Kidney tubule cell (primary cell): ENCODE data around the gene PLA2G4B.

Experiments used
- DNase-seq: peaks from one replicate; pipeline ENCODE4 v3.0.0-alpha.2; 2018; ENCODE audit warnings: low spot score

The PLA2G4B gene

DNA sequence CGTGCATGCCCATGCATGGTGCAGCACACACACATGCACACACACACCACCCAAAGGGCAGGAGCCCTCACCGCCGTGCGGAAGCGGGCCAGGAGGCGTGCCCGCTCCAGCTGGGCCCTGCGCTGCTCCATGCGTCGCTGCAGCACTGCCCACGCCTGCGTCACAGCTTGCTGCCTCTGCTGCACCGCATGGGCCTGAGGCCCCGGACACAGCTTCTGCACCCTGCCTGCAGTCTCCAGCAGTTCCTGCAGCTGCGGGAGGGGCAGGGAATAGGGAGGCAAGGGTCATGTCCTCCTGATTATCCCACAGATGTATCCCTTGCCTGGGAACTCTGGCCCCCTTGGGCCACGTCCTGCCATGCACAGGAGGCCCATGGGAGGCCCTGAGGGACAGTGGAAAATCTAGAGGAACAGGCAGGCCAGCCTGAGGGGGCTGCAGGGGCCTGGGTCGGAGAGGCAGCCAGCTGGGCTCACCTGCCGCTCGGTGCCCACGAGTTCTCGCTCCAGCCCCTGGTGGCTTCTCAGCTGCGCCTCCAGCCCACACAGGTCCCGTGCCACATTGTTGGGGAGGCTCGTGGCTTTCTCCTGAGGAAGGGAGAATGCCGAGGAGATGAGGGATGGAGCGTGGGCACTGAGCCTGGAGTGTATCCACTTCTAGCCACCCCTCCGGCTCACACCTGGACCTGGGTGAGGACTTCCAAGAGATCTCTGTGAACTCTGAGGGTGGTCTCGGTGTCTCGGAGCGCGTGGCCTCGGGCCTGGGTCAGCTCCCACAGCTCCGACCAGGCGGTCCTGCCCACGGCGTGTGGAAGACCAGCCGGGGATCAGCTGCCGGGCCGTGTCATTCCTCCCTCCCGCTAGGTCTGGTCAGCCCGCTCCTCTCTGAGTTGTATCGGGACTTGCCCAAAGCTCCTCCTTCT, 31.4 kb downstream of the PLA2G4B start:
- no peak for DNase-seq

DNA sequence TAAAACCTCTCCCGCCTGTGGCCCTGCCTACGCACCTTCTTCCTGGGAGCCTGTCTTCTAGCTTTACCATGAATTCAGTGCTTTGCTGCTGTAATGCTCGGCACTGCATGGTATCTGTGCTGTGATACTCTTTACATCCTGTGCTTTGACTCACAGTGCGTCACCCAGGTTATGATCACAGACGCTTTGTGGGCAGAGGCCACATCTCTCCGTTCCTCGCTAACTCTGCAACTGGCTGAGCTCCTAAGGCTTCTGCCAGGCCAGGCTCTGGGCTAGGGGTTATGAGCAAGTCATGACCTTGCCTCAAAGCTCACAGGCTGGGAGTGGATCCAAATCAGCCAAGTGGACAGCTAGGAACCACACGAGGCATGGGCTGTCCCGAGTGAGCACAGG, 32.0 kb downstream of the PLA2G4B start:
- peak; percentile 65 for DNase-seq

DNA sequence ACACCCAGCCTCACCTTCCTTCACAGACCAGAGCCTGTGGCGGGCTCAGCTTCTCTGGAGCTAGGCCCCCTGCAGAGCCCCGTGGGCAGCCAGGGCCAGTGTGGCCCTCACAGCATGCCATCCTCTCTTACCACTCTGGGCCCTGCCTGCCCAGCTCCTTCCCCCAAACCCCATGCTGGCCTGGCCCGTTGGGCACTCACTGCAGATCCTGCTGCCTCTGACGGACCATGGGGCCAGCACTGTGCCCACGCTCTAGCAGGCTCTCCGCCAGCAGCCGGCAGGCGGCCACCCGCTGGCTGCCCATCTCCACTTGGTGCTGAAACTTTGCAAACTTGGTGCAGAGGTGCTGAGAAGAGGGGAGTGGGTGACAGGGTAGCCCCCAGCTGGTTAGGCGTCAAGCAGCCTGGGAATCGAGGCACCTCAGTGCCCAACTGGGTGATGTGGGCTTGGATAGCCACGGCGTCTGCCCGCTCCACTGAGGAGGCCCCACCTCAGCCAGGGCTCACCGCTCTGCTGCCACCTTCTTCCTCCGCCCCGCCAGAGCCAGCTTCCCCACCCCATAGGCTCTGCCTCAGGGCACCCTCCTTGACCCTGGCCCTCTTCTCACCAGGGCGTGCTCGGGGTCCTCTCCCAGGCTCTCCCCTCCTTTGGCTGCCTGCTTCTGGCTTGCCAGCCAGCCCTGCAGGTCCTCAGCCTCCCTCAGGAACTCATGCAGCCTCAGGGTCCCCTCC, 32.7 kb downstream of the PLA2G4B start:
- no peak for DNase-seq

DNA sequence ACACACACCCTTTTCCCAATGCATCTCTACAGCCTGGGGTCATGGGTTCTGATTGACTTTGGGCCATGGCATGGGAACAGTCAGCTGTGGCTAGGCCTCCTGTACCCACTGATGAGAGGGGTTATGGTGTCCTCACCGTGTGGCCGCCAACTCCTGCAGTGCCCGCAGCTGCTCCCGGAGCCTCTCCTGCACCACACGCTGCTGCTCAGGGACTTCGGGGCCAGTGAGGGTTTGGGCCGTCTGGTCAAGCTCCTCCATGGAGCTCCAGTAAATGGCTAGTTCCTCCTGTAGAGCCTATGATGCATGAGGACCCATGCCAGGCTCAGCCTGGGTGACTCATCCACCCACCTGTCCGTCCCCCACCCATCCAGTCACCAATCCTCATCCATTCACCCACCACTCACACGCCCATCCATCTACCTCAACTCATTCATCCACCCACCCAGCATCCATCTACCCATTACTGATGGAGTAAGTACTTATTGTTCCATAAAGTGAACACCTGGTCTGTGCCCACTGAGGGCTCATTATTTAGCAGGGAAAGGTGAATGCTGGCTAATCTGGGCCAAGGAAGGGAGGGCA, 33.6 kb downstream of the PLA2G4B start:
- no peak for DNase-seq

DNA sequence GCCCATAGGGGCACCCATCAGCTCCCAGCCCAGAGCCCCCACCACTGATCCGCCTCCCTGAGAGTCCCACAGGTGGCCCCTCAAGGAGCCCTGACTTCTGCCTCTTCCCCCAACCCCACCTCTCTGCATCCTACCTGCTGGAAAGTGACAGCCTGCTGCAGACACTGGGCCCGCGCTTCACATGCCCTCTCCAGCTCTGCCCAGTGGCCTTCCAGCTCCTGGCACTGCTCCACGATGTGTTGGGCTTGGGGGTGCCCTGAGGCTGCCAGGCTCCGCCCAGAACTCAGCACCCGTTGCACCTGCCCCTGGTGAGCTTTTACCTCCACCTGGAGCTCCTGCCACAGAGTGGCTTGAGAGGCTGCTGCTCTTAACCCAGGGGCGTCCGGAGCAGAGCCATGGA, 35.1 kb downstream of the PLA2G4B start:
- DNase-seq: no peak

DNA sequence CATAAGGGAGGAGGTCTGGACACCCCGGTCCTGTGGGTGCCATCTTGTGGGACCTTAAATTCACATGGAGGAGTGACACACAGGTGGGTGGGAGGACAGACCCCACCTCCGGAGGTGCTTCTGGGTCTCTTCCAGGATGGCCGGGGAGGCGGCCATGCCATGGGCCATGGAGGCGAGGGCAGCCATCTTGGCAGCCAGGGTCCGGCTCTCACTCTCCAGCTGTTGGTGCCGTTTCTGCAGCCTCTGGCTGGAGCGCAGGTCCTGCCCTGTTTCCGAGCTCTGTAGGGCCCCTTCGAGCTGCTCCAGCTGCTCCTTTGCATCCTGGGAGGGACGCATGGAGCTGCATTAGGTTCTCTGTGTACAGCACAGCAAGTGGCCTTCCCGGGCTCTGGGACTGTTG, 36.1 kb downstream of the PLA2G4B start:
- no peak for DNase-seq

DNA sequence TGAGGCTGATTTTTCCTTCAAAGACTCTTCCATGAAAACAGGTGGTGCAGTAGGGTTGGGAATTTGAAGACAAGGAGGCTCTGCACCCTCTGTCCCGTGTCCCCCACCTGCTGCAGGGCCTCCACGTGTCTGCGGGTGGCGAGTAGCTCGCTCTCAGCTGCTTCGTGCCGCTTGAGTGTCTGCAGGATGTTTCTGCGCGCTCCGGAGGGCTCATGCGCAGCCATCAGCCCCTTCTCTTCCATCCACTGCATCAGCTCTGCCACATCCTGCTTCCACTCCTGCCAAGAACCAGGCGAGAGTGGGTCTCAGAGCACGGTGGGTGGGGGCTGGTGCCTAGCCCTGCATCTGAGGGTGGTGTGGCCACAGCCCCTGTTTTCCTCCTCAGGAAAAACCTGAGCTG, 37.4 kb downstream of the PLA2G4B start:
- no peak for DNase-seq

DNA sequence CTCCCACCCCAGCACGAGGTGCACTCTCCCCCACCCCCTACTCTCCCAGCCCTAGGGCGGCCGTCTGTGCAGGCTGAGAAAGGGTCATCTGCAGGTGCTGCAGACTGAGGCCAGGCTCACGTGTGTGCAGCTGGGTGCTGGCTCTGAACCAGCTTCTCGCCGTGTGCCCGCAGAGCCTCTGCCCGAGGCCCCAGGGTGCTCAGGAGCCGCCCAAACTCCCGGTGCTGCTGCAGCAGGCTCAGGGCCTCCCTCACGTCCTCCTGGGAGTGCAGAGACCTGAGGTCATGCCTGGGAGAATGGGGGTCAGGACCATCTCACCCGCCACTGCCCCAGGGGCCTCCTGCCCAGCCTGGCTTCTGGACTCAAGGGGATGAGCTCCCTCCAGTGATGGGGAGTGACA, 38.0 kb downstream of the PLA2G4B start:
- no peak for DNase-seq

DNA sequence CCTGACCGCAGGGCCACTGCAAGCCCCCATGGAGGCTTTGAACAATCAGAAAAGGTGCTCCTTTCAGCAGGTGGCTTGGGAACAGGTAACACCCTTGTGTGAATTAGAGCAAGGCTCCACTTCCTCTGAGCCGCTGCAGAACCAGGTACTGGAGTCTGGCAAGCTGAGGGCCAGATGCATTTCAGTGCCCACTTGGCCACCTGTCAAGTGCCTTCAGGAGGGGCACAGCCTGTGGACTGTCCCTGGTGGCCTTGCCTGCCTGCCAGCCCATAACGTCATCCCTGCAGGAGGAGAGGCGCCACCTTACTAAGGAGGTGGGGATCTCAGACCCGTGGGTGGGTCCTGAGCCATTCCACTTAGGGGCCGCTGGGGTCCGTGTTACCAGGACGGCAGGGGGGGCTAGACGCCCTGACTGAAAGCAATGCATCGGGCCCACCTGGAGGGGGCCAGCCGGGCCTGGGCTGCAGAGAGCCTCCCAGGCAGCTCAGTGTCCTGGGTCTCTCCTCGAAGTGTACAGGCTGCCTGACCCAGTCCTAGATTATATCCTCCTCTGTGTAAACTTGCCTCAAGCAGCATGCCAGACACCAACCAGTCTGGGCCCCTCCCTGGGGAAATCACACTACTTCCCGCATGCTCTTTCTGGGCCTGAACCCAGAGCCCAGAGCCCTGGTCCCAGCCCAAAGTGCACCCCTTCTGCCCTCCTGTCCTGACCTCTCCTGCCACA, 39.1 kb downstream of the PLA2G4B start:
- DNase-seq: no peak

DNA sequence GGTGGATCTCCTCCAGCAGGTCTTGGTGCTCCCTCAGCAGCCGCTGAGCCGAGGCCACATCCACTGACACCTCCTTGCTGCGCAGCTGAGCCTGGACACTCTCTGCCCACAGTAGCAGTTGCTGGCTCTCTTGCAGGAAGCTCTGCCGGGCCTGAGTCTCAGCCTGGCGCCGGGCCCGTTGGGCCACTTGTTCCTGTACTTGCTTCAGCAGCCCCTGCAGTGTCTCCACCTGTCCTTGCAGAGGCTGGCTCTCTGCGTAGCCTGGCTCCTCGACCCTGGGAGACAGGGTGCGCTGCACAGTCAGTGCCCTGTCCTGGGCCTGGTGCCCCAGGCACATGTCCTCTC, 39.7 kb downstream of the PLA2G4B start:
- no peak for DNase-seq

DNA sequence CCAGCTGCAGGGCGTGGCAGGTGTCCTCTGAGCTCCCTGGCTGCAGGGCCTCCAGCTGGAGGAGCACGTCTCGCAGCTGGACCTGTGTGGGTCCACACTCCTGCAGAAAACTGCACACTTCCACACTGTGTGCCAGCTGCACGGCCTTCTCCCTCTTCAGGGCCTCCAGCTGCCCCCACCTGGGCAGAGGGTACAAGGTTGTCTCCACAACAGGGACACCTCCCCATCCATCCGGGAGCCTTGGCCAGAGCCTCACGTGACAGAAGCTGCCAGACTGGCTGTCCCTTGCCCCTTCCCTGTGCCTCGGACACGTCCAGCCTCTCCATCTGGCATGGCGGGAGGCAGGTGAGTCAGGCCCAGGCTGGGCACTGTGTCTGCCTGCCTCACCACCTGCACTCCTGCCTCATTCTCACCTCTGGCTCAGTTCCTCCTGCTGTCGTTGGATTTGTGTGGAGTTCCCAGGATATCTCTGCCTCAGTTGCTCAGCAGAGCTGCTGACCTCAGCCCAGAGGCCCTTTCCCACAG, 40.7 kb downstream of the PLA2G4B start:
- no peak for DNase-seq

DNA sequence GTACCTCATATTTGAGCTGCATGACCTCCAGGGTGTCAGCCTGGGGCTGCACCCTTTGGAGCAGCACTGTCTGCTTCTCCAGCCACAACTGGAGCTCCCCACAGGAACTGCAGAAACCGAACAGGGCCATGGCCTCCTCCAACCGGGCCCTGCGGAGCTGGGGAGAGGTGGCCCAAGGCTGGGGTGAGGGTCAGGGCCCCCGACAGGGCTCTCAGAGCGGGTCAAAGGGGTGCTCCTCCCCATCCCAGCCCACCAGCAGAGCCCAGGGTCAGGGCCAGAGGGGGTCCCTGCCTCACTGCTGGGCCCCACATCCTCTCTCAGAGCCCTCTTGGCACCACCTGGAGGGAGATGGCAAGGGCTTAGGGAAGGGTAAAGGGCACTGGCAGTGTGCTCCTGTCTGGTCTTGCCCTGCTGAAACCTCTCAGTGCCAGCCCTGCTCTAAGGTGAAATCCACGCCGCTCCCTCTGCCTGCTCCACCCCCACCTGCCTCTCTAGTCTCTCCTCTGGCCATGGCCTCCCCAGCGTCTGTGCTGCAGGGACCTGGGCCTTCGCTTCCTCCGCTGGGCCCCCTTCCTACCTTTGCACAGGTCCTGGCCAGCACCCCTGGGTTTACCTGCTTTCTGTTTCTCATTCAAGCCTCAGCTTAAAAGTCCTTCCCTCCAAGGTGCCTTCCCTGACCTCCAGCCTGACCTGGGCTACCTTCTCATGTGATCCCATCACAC, 41.7 kb downstream of the PLA2G4B start:
- DNase-seq: no peak

DNA sequence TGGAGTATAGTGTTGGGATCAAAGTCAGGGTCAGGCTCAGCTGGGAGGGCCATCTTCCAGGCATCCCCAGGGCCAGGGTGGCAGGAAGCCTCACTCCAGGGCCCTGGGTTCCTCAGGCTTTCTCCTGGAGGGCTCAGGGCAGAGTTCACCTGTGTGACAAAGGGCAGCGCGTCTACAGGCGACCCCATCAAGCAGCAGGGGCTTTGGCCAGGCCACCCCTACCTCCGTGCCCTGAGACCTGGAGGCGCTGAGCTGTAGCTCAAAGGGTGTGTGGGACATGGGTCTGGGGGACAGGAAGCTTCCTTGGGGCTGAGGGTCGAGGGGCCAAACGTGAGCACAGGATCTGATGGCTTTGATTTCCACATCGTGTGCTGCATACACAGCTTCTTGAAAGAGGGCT, 42.4 kb downstream of the PLA2G4B start:
- no peak for DNase-seq

DNA sequence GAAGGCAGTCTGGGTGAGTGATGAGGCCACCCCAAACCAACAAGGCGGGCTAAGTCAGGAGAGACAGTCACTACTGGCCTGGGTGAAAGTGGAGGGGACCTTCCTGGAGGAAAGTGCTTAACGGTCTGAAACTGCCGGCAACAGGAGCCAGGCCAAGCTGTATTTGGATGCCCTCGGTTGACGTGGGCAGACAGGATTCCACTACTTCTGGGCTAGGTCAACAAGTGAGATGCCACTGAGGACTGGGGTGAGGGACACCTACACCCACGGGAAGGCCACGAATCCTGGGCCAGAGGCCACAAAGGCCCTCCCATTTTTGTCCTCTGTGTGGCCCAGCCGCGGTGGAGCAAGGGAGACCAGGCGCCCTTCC, 42.9 kb downstream of the PLA2G4B start:
- DNase-seq: no peak

DNA sequence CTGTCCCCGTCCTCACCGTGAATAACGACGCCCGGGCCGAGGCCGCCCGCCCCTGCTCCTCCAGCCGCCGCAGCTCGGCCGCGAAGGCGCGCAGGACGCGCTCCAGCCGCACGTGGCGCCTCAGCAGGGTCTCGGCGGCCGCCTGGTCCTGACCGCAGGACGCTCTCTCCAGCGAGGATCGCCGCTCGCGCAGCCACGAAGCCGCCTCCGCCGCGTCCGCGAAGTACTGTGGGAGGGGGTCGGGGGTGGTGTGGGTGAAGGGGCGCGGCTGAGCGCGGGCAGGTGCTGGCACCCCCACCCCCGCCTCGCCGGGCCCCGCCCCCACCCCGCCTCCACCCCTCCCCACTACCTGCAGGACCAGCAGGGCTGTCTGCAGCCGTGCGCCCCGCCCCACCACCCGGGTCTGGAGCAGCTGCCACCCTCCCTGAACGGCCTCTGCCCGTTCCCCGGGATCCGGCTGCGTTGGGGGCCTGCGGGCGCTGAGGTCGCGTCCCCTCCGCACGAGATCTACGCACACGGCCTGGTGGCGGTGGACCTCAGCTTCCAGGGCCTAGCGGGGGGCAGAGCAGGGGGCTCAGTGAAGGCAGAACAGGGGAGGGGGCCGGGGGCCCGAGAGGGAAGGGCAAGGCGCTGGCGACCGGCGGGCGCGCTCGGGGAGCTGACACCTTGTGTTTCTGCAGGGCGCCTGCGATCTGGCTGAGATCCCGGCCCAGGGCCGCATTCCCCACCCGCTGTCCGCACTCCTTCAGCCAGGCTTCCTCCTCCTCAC, 43.5 kb downstream of the PLA2G4B start:
- DNase-seq: peak; percentile 14

DNA sequence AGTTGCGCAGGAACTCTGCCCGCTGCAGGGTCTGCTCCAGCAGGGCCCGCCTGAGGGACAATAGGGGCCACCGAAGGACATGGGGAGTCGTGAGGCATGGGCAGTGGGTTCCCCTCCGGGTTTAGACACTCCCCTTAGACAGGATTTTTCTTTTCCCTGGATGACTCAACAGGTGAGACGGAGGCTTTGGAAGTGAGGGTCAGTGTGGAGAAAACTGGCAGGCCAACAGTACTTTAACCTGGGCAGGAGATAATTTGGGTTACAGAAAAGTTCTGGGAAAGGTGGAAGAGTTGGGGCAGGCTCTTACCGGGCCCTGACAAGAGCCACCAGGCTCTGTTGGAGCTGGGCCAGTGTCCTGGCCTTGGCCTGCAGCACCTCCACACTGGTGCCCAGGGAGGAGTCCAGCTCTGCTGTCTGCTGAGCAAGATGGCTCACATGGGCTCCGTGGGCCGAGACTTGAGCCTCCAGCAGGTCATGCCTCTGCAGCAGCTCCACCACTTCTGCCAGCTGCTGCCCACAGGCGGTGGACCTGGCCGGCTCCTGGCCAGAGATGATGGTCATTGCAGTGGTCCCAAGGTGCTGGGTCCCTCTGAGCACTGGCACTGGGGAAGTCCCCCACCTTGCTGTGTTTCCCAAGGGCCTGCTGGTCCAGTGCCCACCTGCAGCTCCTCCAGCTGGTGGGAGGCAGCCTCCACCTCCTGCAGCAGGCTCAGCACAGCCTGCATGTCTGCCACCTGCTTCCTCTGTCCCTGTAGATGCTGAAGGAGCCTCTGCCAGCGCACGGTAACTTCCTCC, 44.2 kb downstream of the PLA2G4B start:
- peak; percentile 25 for DNase-seq

DNA sequence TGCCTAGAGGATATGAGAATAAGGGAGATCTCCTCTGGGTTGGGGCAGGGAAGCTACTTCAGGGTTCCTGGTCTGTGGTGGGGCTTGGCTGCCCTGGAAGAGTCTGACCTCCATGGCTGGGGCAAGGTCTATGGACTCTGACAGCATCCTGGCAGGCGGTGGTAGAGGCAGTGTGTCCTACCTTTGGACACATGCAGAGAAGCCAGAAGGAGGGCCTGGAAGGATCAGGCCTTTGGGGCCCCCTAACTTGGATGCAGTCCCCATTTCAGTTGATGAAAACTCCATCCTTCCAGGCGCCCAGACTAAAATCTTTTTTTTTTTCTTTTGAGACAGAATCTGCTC, 44.8 kb downstream of the PLA2G4B start:
- DNase-seq: no peak

DNA sequence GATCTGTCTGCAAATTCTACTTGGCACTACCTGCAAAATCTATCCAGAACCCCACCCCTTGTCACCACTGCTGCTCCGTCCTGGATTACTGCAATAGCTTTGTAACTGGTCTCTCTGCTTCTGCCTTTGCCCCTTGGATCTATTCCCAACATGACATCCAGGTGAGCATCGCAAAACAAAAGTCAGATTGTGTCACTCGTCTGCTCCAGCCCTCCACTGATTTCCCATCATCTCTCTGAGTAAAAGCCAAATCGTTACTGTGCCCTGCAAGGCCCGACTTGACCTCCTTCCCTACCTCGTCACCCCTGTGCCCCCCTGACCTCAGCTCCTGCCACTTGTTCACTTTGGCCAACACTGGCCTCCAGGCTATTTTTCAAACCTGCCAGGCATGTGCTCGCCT, 45.8 kb downstream of the PLA2G4B start:
- no peak for DNase-seq

DNA sequence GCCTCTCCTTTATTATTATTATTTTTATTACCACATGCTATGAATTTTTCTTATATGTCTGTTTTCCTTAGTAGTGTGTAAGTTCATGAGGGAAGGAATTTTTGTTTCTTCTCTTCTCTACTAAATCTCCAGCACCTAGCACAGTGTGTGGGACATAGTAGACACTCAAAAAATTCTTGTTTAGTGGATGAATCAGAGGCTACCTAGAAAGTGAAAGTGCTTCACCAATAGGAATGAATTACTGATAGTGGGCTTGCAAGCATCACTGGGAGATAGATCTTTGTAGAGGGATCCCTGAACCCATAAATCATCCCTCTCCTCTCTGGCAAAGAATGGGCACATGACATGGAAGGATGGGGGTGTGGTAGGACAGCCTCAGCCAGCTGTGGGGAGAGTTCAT, 46.7 kb downstream of the PLA2G4B start:
- no peak for DNase-seq

DNA sequence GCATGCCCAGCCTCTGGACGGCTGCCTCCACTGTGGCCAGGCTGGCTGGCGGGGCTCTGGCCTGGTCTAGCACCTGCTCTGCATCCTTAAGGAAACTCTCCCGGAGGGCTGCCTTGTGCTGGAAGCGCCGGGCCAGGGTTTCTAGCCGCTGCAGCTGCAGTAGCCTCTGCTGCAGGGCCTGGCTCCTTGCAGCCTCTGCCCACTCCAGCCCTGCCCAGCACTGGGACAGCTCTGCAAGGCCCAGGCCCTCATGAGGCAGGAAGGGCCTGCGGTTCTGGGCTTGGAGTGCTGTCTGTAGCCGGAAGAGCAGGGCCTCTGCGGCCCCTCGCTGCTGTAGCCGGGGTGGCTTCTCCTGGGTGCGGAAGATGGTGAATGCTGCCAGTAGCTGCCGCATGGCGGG, 47.2 kb downstream of the PLA2G4B start:
- no peak for DNase-seq
